Keratinocyte (primary cell): Measurements from ENCODE around the gene EPHB4. TPM values are rescaled to one million over a fixed set of nuclear protein-coding genes. Genes with fewer than 3 reads are reported as not detected.

ENCODE experiments used
- DNase-seq: peaks from one replicate; pipeline ENCODE4 v3.0.0-alpha.2; 2011; ENCODE audit warnings: low read depth, missing footprints, low spot score
- FAIRE-seq: peaks from 2 replicates; lab custom pipeline; 2011; peaks lifted over from hg19 to GRCh38; lab: Jason Lieb, UNC
- H2AFZ ChIP-seq: 2 replicates; pipeline ENCODE4 v1.6.0; 2012; ENCODE audit warnings: low read length, control low read depth, inconsistent platforms; ENCODE audit not compliant: control insufficient read depth
- H3K27ac ChIP-seq: 2 replicates; pipeline ENCODE4 v1.5.1; 2011; ENCODE audit warnings: low read length; ENCODE audit not compliant: control insufficient read depth, insufficient read depth
- H3K27me3 ChIP-seq: 3 replicates; pipeline ENCODE4 v1.6.0; 2011; ENCODE audit warnings: low read length; ENCODE audit not compliant: control insufficient read depth, insufficient read depth; ENCODE audit errors: extremely low read depth
- H3K36me3 ChIP-seq, 2 experiments: 2 replicates in 1 of 2; 3 replicates in 1 of 2; pipeline ENCODE4 v1.5.1; 2011; ENCODE audit warnings: low read length in 2 of 2, mild to moderate bottlenecking in 1 of 2; ENCODE audit not compliant: control insufficient read depth in 2 of 2, insufficient read depth in 2 of 2; ENCODE audit errors: extremely low read depth in 1 of 2
- H3K4me1 ChIP-seq: 3 replicates; pipeline ENCODE4 v1.5.1; 2011; ENCODE audit warnings: low read length; ENCODE audit not compliant: control insufficient read depth, insufficient read depth; ENCODE audit errors: extremely low read depth
- H3K4me2 ChIP-seq: 3 replicates; pipeline ENCODE4 v1.6.0; 2011; ENCODE audit warnings: low read depth, low read length; ENCODE audit not compliant: control insufficient read depth, insufficient read depth; ENCODE audit errors: extremely low read depth
- H3K4me3 ChIP-seq, 3 experiments: fragments of 200-600 bp in 1 of 3; sonication (generic) in 1 of 3; 2 replicates in 2 of 3; 3 replicates in 1 of 3; pipeline ENCODE4 v1.5.1; 2011 to 2016; ENCODE audit warnings: low read length in 3 of 3, mild to moderate bottlenecking in 3 of 3, control low read depth in 2 of 3, inconsistent platforms in 1 of 3, low read depth in 1 of 3, mixed read lengths in 1 of 3, mixed run types in 1 of 3, moderate library complexity in 1 of 3; ENCODE audit not compliant: control insufficient read depth in 2 of 3, insufficient read depth in 2 of 3; ENCODE audit errors: extremely low read depth in 1 of 3
- H3K79me2 ChIP-seq: 2 replicates; pipeline ENCODE4 v1.6.0; 2012; ENCODE audit warnings: low read length; ENCODE audit not compliant: control insufficient read depth, insufficient read depth
- H3K9ac ChIP-seq: 3 replicates; pipeline ENCODE4 v1.6.0; 2011; ENCODE audit warnings: low read length; ENCODE audit not compliant: control insufficient read depth, insufficient read depth; ENCODE audit errors: extremely low read depth
- H3K9me1 ChIP-seq: 3 replicates; pipeline ENCODE4 v1.6.0; 2011; ENCODE audit warnings: low read length; ENCODE audit not compliant: control insufficient read depth, insufficient read depth; ENCODE audit errors: extremely low read depth
- H3K9me3 ChIP-seq: 2 replicates; pipeline ENCODE4 v1.5.1; 2012; ENCODE audit warnings: low read depth, low read length; ENCODE audit not compliant: control insufficient read depth
- H4K20me1 ChIP-seq: 3 replicates; pipeline ENCODE4 v1.6.0; 2011; ENCODE audit warnings: low read length; ENCODE audit not compliant: control insufficient read depth, insufficient read depth; ENCODE audit errors: extremely low read depth
- CTCF ChIP-seq, 3 experiments: IDR thresholded peaks in 1 of 3; conservative IDR thresholded peaks in 1 of 3; optimal IDR thresholded peaks in 1 of 3; 2 replicates in 2 of 3; 3 replicates in 1 of 3; pipeline versions ENCODE3 to v1.5.1; 2011; ENCODE audit warnings: low read length in 3 of 3, mild to moderate bottlenecking in 3 of 3, moderate library complexity in 2 of 3, control low read depth in 1 of 3, inconsistent platforms in 1 of 3; ENCODE audit not compliant: insufficient read depth in 2 of 3; ENCODE audit errors: extremely low read depth in 1 of 3
- EZH2 ChIP-seq: IDR thresholded peaks from one replicate; pipeline ENCODE4 v1.6.1; 2012; ENCODE audit warnings: inconsistent platforms, mild to moderate bottlenecking, low read length, moderate library complexity
- dilution Hi-C: fragments of 300-500 bp; cut with MboI; formaldehyde crosslinking; loops from one replicate; pipeline ENCODE4 v1.7.0; 2020; ENCODE audit warnings: low sequenced_read_pairs; ENCODE audit not compliant: extremely low pct_ligation_motif_present
- polyA plus RNA-seq, 5 experiments: library from polyadenylated mRNA; depleted of rRNA in 3 of 5; stranded (reverse) in 3 of 5; stranded (forward) in 1 of 5; unstranded in 1 of 5; fragments of >200 nt; gene quantifications; 1 replicate in 1 of 5; 2 replicates in 3 of 5; 3 replicates in 1 of 5; pipeline versions ENCODE4 v1.2.1 to v1.2.3, GENCODE V29; 2011 to 2012; ENCODE audit warnings: missing spikeins in 2 of 5, low read depth in 1 of 5, low replicate concordance in 1 of 5

EPHB4 gene
- polyA plus RNA-seq, 1 donor (not counting 4 experiments of a cell fraction or from before 2014, with no cell fraction given): 61.4 TPM

- no peak for FAIRE-seq
Measured at GRCh38 chr7:100839361-100839760, 12.0 kb upstream of the EPHB4 start.

GRCh38 chr7:100837099-100837836, 9.9 kb upstream of the EPHB4 start:
- peaks cover 17% of the 10 kb centered on the region for H3K4me1 ChIP-seq
- no peaks in the 10 kb centered on the region for H3K36me3 ChIP-seq
- H3K79me2 ChIP-seq: no peaks in the 10 kb centered on the region
- H3K27me3 ChIP-seq: no peaks in the 10 kb centered on the region
- H4K20me1 ChIP-seq: no peaks in the 10 kb centered on the region
- no peaks in the 10 kb centered on the region for H3K9me1 ChIP-seq
- no peak for TF ChIP-seq EZH2
- H3K4me2 ChIP-seq: peak overlapping the region; percentile 65
- H2AFZ ChIP-seq: peak overlapping the region; percentile 88
- H3K9ac ChIP-seq: peak overlapping the region; percentile 63
- H3K27ac ChIP-seq: peak overlapping the region; percentile 69
- dilution Hi-C loops: no loop called here
- DNase-seq (no peak), FAIRE-seq (no peak)
- peak overlapping the region in 2 of 3 experiments; percentile 44 to 57 for H3K4me3 ChIP-seq
- H3K9me3 ChIP-seq: no peaks in the 10 kb centered on the region

More at GRCh38 chr7:100839361-100839760, 12.0 kb upstream of the EPHB4 start:
- DNase-seq: no peak
- Histone ChIP-seq H4K20me1 (no peaks in the 10 kb centered on the region), H3K9ac (no peak overlapping the region), H3K79me2 (no peaks in the 10 kb centered on the region), H3K4me3 (no peak overlapping the region), H2AFZ (no peak overlapping the region), H3K27ac (no peak overlapping the region), H3K4me1 (peaks cover 17% of the 10 kb centered on the region), H3K27me3 (no peaks in the 10 kb centered on the region), H3K9me1 (no peaks in the 10 kb centered on the region), H3K4me2 (no peak overlapping the region), H3K36me3 (no peaks in the 10 kb centered on the region), H3K9me3 (no peaks in the 10 kb centered on the region)
- dilution Hi-C loops: no loop called here
- TF ChIP-seq EZH2: no peak
- no peak for TF ChIP-seq CTCF (optimal IDR thresholded peaks at IDR 0.05 in 1 of 3, IDR thresholded peaks at IDR 0.05 in 1 of 3, conservative IDR thresholded peaks at IDR 0.05 in 1 of 3; ENCODE audit: extremely low read depth in 1 of 3, insufficient read depth in 2 of 3, low read length in 3 of 3)
